Measurements from ENCODE around the gene FILIP1L.
"Not testable (repeated sequence)": the region's sequence is repeated elsewhere in the genome, so short reads cannot be mapped to it uniquely, and the experiment has no call there.

FILIP1L gene

DNA sequence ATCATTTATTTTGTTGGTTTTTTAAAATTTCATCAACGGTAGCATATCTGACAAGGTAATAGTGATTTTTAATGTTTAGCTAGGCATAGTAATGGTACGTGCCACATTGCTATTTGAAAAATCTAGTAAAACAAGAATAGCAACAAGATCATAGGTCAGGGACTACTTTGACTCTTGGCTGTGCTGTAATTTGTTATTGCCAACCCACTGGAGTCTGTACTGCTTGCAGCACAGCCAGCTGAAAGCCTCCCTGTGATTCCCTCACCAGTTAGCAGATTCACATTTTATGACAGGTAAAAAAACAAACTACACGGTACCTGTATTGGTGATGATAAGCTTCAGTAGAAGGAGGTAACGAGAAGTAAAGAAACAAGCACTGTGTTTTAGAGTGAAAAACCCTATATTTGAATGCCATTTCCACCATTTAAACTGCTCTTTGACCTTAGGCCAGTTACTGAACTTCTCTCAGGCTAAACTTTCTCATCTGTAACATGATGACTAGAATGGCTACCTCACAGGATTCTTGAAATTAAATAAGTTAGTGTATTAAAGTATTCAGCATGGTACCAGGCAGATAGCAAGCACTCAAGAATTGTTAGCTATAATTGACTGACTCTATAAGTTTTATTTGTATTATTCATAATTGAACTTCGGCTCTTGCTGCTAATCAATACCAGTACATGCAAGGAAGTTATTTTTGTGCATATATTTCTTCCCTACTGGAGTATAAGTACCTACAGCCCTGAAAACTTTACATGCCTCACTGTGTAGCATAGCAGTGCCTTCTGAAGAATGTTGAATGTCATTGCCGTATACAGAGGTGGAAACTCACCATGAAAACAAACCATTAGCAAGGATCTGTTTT is 16.1 kb downstream of the FILIP1L start:
- DNase-seq = no peak

DNA sequence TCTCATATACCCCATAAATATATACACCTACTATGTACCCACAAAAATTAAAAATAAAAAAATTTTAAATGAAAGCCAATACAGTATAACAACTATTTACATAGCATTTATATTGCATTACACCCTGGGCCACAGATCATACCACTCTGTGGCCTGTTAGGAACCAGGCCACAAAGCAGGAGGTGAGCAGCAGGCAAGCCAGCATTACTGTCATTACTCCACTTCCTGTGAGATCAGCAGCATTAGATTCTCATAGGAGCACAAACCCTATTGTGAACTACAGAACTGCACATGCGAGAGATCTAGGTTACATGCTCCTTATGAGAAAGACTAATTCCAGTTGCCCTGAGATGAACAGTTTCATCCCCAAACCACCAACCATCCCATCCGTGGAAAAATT is 17.4 kb downstream of the FILIP1L start:
- no peak for DNase-seq

DNA sequence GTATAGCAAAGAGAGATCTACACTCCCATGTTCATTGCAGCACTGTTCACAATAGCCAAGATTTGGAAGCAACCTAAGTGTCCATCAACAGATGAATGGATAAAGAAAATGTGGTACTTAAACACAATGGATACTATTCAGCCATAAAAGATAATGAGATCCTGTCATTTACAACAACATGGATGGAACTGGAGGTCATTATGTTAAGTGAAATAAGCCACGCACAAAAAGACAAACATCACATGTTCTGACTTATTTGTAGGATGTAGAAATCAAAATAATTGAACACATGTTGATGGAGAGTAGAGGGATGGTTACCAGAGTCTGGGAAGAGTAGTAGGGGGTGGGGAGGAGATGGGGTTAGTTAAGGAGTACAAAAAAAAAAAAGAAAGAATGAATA is 18.0 kb downstream of the FILIP1L start:
- not testable (repeated sequence) for DNase-seq

DNA sequence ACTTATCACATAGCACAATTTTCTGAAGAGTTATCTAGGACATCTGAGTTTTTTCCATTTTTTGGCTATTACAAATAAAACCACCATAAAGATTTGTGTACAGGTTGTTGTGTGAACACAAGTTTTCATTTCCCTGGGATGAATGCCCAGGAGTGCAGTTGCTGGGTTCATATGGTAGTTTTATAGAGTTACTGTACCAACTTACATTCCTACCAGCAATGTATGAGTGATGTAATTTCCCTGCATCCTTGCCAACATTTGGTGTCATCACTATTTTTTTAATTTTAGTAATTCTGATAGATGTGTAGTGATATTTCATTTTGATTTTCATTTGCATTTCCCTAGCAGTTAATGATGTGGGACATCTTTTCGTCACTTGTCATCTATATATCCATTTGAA is 20.5 kb downstream of the FILIP1L start:
- no peak for DNase-seq

DNA sequence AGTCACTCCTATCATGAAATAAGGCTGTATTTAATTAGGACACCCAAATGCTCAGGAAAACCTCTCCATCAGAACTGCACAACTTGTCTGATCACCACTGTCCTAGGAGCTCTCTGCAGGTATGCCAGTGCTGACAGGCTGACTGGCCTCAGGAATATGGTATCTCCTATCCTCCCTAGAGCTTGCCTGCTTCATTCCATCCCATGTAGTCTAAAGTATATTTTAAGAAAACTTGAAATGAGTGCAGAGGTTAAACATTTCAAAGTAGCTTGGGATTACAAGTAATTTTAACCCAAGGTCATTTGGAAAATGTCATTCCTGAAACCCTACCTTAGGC is 23.7 kb downstream of the FILIP1L start:
- DNase-seq = no peak

DNA sequence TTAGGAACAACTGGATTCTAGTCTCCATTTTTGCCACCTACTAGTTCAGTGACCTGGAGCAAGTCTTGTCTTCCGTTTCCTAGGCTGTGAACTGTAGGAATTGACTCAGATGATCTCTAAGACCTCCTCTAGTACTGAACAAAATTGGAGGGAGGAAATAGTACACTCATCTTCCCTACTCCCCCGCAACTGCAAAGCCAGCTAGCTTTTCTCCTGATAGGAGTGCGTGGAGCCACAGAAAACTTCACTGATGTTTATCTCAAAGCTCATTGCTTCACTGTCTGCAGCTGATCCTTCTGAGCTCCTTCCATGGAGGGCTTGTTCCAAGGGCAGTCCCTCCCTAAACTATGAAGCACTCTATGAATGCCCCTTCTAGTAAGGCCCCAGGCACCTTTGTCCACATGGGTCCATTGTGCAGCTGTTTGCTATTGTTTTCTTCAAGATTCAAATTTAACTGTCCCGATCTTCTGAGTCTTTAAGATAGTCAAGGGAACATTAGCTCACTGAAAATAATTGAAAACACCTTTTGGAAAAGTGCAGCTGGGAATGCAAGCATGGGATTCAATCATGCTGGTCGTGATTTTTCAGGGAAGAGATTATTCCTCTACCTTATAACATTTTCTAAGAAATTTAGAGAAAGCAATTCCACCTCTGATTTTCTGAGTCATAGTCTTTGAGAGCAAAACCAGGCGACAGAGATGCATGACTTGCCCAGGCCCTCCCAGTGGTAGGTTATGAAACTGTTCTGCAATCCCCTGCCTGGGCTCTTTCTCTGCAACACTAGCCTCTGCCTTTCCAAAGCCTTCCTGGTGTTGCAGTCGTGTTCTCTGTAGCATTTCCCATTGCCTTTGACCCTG is 24.3 kb downstream of the FILIP1L start:
- no peak for DNase-seq

DNA sequence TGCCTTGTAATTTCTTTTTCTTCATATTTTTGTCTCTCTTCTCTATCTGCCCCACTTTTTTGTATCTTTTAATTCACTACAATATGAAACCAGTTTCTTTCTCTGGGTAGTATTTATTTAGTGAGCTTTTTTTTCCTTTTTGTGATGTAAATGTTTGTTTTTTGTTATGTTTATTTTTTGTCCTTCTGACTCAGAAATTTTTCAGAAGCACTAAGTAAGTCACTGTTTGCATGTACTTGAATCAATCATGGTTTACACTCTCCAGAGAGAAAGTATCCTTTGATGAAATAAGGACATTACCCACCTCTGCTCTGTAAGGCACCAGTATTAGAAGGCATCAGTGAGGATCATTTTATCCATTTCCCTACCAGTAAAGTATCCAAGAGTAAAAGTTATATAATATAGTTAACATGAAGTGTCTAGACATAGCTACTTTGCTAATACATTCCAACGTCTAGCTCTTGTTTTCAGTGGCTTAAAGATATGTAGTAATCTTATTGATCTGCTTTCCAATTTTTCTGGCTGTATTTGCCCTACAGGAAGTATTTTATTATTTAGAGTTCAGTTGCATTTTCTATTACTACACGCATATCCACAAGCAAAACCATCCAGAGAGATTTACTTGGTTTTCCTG is 25.4 kb downstream of the FILIP1L start:
- no peak for DNase-seq

DNA sequence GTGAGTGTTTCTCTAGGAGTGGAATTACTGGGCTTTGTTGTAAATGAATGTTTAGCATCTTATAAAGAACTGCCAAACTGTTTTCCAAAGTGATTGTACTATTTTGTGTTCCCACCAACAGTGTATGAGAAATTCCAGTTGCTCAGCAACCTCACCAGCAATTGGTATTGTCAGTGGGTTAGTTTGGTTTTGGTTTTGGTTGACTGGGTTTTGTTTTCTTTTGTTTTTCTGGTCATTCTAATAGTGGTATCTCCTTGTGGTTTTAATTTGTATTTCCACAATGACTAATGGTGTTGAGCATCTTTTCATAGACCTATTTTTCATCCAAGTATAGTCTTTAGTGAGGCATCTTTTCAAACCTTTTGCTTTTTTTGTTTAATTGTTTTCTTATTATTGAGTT is 27.1 kb downstream of the FILIP1L start:
- DNase-seq = no peak

DNA sequence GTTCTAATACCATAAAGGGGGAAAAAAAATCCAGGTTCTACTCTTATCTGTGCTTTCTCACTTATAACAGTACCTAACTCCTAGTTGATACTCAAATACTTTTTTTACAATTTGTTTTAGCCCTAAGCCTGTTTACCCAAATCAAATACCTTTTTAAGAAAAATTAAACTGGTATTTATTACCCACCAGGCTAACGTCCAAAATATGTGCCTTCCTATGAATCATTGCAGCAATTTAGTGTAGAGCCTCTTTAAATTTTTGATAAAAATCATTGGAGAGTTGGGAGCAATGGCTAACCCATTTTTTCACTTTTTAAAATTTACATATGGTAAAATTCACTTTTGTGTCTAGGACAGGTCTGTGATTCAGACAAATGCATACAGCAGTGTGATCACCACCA is 27.9 kb downstream of the FILIP1L start:
- no peak for DNase-seq

DNA sequence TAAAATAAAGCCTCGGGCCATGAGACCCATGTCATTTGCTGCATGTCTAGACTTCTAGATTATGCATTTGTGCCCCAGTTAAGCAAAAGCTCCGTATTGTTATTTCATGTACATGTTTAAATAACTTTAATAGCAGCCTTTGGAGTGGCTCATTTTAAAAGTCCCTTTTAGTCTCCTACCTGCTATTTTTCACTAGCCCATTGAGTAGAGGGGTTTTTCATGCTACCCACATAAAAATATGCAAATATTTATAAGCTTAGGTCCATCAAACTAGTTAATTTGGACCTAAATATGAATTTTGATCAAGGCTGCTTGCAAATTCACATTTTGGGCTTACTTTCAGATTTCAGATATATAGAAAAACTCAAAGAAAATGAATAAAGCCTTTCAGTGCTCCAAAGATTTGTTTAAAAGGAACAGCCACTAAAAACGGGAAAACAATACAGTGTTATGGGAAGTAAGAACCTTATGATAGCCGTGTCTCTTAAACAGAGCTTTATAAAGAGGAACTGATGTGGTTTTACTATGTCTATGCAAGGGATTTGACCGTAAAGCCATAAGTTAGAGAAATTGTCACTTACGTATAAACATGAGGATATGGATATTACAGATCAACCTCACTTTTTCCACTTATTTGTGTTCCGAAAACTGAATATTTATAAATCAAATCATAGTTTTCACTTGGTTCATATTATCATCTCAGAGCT is 30.0 kb downstream of the FILIP1L start:
- no peak for DNase-seq

DNA sequence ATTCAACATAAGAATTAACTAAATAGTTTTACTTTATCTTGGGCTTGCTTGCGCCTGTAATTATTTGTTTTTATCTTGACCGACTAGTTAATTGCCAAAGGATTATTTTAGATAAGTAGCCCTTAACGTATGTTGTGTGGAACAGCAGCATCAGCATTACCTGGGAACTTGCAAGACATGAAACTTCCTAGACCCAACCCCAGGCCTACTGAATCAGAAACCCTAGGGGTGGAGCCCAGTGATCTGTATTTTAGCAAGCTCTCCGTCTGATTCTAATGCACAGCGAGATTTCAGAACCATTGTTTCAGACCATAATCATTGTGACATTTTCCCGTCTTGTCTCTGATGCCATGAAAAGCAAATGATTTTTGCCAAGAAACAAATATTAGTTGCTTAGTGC is 31.1 kb downstream of the FILIP1L start:
- no peak for DNase-seq

DNA sequence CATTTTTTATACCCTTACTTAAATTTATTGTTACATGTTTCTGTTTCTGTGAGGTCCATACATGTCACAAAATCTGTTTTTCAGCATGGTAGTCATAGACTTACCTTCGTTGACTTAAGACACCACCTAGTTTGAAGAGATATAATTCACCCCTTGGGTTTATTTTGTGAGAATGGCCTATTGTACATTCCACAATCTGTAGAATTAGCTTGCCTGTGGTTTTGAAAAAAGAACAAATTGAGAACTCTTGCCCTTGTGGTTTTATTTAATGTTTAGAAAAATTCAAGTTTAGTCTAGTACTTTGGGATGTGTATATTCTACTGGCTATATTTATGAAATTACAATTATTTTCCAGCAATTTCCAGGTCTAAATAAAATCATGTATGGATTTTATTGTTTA is 31.6 kb downstream of the FILIP1L start:
- no peak for DNase-seq

DNA sequence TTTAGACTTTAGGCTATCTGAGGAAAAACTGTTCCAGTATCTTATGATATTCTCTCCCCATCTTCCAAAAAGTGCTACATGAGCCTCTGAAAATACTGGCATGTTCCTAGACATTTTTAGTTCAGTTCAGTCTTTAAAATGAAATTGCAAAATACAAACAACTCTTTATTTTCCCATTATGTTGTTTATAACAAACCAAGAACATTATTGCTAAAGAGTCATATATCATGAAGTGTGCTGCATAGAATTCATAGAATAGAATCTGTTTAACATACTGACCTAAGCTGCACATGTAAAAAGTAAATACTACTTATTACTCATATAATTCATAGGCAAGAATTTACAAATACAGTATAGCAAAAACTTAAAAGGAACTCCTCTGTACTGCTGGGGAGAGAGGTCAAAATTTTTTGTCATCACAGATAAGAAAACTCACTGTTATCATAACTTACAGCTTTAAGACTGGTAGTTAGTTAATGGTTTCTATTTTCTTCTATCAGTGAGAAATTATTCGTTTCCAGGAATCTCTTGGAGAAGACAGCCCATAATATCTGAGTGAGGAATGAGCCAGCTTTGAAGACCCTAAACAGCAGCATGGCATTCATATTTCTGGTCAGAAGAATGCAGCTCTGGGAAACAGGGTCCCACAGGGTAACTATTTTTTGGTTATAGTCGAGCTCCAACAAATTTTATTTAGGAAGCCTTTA is 32.2 kb downstream of the FILIP1L start:
- no peak for DNase-seq

DNA sequence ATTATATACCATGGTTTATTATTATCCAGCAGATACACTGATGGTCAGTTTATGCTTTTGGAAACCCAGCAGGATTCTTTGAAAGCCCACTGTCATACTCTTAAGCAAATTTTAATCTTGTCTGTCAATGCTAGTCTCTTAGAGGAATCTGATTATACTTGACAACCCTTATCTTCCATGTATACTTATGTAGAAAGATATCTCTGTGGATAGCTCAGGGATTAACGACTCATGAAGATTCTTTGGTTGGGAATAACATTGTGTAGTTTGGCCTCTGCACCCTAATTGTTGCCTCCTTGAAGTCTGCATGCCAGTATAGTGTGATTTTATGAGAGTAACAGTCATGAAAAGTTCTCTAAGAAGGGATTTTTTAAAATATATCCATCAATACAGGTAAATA is 33.0 kb downstream of the FILIP1L start:
- DNase-seq = no peak

DNA sequence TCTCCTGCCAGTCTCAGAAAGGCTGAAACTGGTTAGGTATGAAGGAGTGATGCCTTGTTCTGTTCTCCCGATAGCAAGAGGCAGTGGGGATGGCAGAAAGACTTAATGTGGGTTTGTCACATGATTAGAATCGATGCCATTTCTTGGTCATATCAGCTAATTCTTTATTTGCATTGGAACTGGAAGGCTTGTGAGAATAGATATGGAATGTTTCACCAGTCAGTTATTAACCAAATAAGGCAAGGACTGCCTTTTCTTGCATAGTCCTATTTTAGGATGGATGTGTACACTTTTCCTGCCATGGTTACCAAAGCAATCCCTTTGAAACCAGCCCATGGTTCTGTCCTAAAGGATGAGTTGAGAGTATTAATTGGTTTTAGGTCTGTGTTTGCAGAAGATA is 33.7 kb downstream of the FILIP1L start:
- no peak for DNase-seq

DNA sequence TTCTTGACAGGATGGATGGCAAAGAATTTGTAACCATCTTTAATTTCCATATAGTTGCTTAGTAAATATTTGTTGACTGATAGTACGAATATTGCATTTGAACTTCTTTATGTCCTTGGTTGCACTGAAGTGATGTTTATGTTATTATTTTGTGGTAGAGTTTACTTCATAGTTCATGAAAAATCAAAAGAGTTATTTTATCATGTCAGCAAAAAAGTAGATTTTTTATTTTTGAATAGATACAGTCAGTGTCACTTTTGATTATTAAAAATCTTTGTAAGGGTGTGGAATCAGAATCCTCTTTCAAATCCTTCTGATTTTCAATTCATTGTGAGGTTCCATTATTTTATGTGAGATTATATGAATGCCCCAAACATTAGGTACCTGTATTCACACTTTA is 35.0 kb downstream of the FILIP1L start:
- DNase-seq = no peak

DNA sequence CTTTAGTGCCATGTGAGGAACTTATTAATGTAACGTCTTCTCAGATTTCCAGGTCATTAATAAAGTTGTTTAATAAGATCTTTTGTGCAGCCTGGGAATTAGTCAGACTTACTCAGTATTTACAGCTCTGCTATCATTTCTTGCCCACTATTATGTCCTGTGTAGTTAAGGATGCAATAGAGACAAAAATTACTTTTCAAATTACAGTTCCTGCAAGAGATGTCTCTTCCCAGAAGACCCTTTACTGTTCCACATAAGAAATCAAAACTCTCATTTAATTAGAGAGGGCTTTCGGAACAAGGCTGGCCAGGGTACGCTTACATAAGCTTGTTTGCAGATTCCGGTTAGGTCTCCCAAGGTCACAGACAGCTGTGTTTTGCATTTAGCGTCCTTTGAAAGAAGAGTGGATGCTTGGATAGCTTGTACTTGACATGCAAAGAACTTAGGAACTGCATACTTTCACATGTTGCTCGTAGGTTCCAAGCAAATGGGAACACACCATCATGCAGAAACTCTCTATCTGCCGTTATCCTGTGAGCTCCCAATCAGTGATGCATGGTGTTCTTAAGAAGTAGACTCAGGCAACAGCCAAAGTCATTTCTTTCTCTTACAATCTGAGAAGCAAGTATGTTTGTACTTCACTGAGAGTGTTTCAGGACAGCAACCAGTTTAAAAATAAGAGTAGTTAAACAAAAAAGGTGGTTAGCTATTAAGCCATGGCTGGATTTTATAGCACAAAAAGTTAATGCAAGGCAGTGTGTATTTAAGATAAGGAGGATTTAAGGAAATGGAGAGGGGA is 37.4 kb downstream of the FILIP1L start:
- DNase-seq = no peak

DNA sequence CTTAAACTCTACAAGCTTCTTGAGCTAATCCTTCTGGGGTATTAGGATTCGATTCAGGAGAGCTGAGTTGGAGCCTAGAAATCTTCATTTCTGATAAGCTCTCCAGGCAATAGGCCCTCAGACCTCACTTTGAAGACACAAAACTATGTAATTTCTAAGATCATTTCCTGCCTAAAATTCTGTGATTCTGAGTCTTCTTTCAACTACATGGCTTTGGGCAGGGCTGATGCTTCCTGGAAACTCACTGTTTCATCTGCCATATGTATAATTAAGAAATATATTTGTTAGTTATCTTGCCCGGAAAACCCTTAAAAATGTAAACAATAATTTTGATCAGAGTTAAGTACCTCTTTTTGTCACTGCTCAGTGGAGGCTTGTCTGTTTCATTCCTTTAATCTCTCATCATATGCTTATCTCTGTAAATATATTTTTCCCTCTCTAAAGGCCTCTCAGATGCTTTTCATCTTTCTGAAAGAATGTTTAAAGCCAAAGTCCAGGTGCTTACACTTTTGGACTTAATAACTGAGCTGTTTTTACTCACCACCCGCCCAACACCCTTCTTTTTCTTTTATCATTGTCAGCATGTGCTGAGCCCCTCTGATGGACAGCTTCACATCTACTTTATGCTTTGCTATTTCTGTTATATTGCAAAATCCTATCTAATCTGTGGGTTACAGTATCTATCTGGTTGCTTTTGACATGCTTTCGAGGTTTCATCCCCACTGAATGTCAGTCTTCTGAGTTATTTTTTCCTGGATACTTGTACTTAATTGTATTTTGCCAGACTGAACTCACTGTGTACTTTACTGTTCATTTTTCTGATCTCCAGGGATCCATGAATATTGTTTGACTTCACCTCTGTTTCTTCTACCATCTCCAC is 38.2 kb downstream of the FILIP1L start:
- no peak for DNase-seq

DNA sequence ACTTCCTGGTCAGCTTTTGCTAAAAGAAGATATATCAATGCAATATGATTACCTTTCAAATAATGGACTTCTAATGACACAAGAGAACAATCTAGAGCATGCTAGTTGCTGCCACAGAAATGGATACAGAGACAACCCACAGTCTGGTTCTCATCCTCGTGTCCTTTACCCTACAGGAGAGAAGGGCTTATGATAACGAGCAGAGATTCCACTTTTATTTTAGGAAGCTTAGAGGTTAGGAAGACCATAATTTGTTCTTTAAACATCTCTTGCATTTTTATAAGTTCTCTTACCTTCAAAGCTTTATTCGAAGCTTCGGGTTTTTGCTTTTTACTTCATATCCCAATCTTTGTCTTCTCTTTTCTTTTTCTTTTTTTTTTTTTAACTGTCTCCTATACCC is 39.1 kb downstream of the FILIP1L start:
- no peak for DNase-seq

DNA sequence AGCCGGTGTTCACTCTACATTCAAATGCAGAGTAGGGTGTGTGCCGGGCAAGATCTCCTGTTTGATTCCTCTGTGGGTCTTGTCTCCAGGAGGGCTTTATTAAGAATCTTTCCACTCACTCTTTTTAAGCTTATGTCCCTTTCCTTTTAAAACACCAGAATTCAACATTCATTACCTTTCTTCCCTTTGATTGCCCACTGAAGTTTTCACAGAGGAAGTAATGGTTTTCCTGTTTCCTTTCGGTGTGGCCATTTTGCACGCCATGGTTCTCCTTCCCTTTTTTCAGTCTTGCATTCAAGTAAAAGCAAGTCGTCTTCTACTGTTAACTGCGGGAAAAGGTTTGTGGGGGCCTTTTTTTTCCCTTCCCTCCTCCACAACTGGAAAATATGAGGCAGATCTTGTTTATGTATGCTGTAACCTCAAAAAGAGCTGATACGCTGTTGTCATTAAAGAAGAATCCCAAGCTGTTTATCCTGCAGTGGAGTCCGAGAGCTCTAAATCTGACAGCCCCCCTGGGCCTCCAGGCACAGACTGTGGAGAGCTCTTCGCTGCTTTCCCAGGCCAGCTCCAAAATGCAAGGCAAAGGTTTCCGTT is 40.5 kb downstream of the FILIP1L start:
- DNase-seq = no peak

All from hippocampal formation (tissue), 2 donors.